ENCODE data around the gene PER3. TPM values are rescaled to one million over a fixed set of nuclear protein-coding genes. Genes with fewer than 3 reads are reported as not detected.

PER3 gene
- total RNA-seq, 1 experiment from 2014 or later = 3.8 TPM

DNA sequence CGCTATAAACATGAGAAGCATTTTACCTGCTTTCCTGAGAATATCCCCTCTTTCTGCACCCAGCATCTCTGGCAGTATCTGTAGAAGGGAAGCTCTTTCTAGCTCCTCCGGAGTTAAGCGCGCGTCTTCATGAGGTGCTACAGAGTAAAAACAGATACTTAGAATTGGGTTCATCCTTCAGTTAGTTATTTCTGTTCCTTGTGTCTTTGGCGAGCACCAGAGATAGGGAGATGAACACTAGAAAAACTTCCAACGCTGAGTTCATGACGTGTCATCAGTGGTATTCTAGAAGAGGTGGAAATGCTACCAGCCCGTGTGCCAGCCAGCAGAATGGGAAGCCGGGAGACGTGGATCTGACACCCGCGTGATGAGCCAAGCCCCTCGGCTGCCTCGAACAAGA is 66.7 kb downstream of the PER3 start:
- CTCF ChIA-PET = no interaction called here
- Mint-ChIP-seq H3K9me3 (ENCODE audit: low read depth, unreplicated experiment) (no peaks in the 10 kb centered on the region), H3K27ac (ENCODE audit: unreplicated experiment) (no peak overlapping the region), H3K4me1 (ENCODE audit: low read depth, unreplicated experiment) (no peaks in the 10 kb centered on the region), H3K4me3 (ENCODE audit: low read depth, unreplicated experiment) (no peak overlapping the region), H3K36me3 (ENCODE audit: insufficient read depth, unreplicated experiment) (no peaks in the 10 kb centered on the region), H3K27me3 (ENCODE audit: unreplicated experiment) (no peaks in the 10 kb centered on the region)
- no peak for DNase-seq
- BruUV-seq (replicated peaks) = no TSS peak
- intact Hi-C loops (cut with micrococcal nuclease; ENCODE audit: unreplicated experiment) = no loop called here
- TF ChIP-seq, protein P1, sequence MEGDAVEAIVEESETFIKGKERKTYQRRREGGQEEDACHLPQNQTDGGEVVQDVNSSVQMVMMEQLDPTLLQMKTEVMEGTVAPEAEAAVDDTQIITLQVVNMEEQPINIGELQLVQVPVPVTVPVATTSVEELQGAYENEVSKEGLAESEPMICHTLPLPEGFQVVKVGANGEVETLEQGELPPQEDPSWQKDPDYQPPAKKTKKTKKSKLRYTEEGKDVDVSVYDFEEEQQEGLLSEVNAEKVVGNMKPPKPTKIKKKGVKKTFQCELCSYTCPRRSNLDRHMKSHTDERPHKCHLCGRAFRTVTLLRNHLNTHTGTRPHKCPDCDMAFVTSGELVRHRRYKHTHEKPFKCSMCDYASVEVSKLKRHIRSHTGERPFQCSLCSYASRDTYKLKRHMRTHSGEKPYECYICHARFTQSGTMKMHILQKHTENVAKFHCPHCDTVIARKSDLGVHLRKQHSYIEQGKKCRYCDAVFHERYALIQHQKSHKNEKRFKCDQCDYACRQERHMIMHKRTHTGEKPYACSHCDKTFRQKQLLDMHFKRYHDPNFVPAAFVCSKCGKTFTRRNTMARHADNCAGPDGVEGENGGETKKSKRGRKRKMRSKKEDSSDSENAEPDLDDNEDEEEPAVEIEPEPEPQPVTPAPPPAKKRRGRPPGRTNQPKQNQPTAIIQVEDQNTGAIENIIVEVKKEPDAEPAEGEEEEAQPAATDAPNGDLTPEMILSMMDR (IDR thresholded peaks at IDR 0.05; ENCODE audit: unreplicated experiment) = no peak

DNA sequence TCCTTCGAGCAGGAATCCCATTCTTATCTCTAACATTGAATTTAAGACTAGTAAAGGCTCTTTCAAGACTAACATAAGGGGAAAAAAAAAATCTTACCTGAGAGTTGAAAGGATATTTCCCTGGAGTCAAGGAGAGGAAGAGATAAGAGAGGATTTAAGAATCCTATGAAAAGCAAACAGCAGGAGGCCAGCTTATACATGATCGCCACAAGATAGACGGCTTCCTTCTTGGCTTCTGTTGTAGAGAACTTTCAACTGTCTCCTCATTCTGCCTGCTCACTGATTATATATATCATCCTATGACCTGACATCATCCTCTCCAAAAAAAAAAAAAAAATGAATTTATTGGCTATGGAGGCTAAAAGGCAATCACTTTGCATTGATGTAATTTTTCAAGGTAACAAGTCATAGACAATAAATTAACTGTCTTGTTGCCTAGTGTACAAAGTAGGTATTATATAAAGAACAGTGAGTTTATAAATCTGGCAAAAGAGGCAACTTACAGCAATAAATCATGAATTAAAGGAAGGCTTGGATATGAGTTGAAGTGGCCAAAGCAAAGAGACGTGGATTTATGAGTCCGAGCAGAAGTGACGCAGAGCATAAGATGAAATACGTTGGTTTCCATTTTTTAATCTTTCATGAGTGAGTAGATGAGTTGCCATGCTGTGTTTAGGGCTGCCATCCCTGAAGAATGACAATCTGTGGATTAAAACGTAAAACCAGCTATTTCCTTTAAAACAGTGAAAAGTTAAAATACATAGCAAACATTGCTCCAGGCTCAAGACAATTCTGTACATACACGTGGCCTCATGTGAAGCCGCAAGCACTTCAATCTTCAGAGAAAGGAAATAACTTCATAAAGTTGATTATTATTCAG is 69.0 kb downstream of the PER3 start, which contains the start of gene UTS2:
Gene UTS2 (minus strand): TSS at position 262 of the 880 bp plus-strand sequence. CDS start 62 bp downstream, at position 200.
- TF ChIP-seq, protein P1 (IDR thresholded peaks at IDR 0.05; ENCODE audit: unreplicated experiment) = no peak

DNA sequence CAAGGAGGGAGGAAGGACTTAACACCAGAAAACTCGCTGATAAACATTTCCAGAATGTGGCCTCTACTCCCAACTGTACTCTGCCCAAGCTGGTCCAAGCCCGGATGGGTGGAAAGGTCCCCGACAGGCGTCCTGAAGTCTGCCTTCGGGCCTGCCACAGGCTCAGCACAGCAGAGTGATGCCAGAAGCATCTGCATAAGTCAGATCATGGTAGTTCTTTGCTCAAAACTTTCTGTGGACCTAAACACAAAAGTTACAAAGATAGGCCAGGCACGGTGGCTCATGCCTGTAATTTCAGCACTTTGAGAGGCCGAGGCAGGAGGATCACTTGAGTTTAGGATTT is 69.6 kb downstream of the PER3 start:
- TF ChIP-seq, protein P1 (IDR thresholded peaks at IDR 0.05; ENCODE audit: unreplicated experiment) = no peak
- no peak overlapping the region for H3K4me3 Mint-ChIP-seq (ENCODE audit: low read depth, unreplicated experiment)
- no peaks in the 10 kb centered on the region for H3K36me3 Mint-ChIP-seq (ENCODE audit: insufficient read depth, unreplicated experiment)
- intact Hi-C loops (cut with micrococcal nuclease; ENCODE audit: unreplicated experiment) = no loop called here
- no peaks in the 10 kb centered on the region for H3K4me1 Mint-ChIP-seq (ENCODE audit: low read depth, unreplicated experiment)
- H3K27ac Mint-ChIP-seq (ENCODE audit: unreplicated experiment) = no peak overlapping the region
- no peak for DNase-seq
- no peaks in the 10 kb centered on the region for H3K9me3 Mint-ChIP-seq (ENCODE audit: low read depth, unreplicated experiment)
- CTCF ChIA-PET = no interaction called here
- H3K27me3 Mint-ChIP-seq (ENCODE audit: unreplicated experiment) = no peaks in the 10 kb centered on the region
- BruUV-seq (replicated peaks) = no TSS peak

More for the DNA sequence above, 69.0 kb downstream of the PER3 start, which contains the start of gene UTS2:
- DNase-seq = no peak
- Mint-ChIP-seq H3K27me3 (ENCODE audit: unreplicated experiment) (no peaks in the 10 kb centered on the region), H3K27ac (ENCODE audit: unreplicated experiment) (no peak within 1 kb of the TSS), H3K4me3 (ENCODE audit: low read depth, unreplicated experiment) (no peak within 1 kb of the TSS), H3K4me1 (ENCODE audit: low read depth, unreplicated experiment) (no peaks in the 10 kb centered on the region), H3K9me3 (ENCODE audit: low read depth, unreplicated experiment) (no peaks in the 10 kb centered on the region), H3K36me3 (ENCODE audit: insufficient read depth, unreplicated experiment) (no peaks in the 10 kb centered on the region)
- no TSS peak for BruUV-seq (replicated peaks)
- intact Hi-C loops (cut with micrococcal nuclease; ENCODE audit: unreplicated experiment) = no loop called here
- CTCF ChIA-PET = interaction anchor here (0.7 kb wide), 1 partner anchor 17 kb away, joined by 4 read pairs; no protein-coding TSS in a partner anchor

DNA sequence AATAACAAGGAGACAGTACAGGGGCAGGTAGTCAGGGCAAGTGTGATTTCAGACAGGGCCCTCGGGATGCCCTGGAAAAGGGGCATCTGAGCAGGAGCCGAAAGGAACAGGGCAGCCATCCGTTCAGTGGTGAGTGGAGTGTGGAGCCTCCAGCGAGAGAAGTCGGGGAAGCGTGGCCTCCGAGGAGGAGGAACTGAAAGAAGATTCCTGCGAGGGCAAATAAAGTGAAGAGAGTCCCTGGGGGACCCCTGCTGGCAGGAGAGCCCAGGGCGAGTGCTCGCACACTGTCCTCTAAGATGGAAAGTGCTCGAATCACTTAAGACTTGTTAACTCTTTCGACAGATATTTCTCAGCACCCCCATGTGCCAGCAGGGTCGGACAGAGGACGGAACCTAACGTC is 72.3 kb downstream of the PER3 start:
- CTCF ChIA-PET = no interaction called here
- Mint-ChIP-seq H3K4me1 (ENCODE audit: low read depth, unreplicated experiment) (no peaks in the 10 kb centered on the region), H3K27me3 (ENCODE audit: unreplicated experiment) (no peaks in the 10 kb centered on the region), H3K36me3 (ENCODE audit: insufficient read depth, unreplicated experiment) (no peaks in the 10 kb centered on the region), H3K4me3 (ENCODE audit: low read depth, unreplicated experiment) (no peak overlapping the region), H3K27ac (ENCODE audit: unreplicated experiment) (no peak overlapping the region), H3K9me3 (ENCODE audit: low read depth, unreplicated experiment) (no peaks in the 10 kb centered on the region)
- intact Hi-C loops (cut with micrococcal nuclease; ENCODE audit: unreplicated experiment) = no loop called here
- no TSS peak for BruUV-seq (replicated peaks)
- TF ChIP-seq, protein P1 (IDR thresholded peaks at IDR 0.05; ENCODE audit: unreplicated experiment) = no peak
- DNase-seq = no peak

Data from Calu3 (cell line).